ENCODE results near the gene MSI2.

MSI2 gene

GRCh38 chr17:57556977-57557376, 300.7 kb downstream of the MSI2 start:
- H3K27me3 ChIP-seq (ENCODE audit: insufficient read depth, low read depth, severe bottlenecking): no peaks in the 10 kb centered on the region
- no peaks in the 10 kb centered on the region for H3K9me3 ChIP-seq (ENCODE audit: severe bottlenecking)
- H3K36me3 ChIP-seq: peaks cover 54% of the 10 kb centered on the region
- DNase-seq: peak; percentile 72
- H3K27ac ChIP-seq: peak overlapping the region; percentile 92
- TF ChIP-seq, protein P1, sequence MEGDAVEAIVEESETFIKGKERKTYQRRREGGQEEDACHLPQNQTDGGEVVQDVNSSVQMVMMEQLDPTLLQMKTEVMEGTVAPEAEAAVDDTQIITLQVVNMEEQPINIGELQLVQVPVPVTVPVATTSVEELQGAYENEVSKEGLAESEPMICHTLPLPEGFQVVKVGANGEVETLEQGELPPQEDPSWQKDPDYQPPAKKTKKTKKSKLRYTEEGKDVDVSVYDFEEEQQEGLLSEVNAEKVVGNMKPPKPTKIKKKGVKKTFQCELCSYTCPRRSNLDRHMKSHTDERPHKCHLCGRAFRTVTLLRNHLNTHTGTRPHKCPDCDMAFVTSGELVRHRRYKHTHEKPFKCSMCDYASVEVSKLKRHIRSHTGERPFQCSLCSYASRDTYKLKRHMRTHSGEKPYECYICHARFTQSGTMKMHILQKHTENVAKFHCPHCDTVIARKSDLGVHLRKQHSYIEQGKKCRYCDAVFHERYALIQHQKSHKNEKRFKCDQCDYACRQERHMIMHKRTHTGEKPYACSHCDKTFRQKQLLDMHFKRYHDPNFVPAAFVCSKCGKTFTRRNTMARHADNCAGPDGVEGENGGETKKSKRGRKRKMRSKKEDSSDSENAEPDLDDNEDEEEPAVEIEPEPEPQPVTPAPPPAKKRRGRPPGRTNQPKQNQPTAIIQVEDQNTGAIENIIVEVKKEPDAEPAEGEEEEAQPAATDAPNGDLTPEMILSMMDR (IDR thresholded peaks at IDR 0.05; ENCODE audit: low read depth, low read length): no peak
- H3K4me3 ChIP-seq (ENCODE audit: low read depth, low read length): no peak overlapping the region

GRCh38 chr17:57557416-57557815, 301.1 kb downstream of the MSI2 start:
- Histone ChIP-seq H3K27me3 (ENCODE audit: insufficient read depth, low read depth, severe bottlenecking) (no peaks in the 10 kb centered on the region), H3K9me3 (ENCODE audit: severe bottlenecking) (no peaks in the 10 kb centered on the region), H3K4me3 (ENCODE audit: low read depth, low read length) (no peak overlapping the region), H3K36me3 (peaks cover 54% of the 10 kb centered on the region), H3K27ac (peak overlapping the region; percentile 92)
- no peak for DNase-seq
- TF ChIP-seq, protein P1 (IDR thresholded peaks at IDR 0.05; ENCODE audit: low read depth, low read length): no peak

DNA sequence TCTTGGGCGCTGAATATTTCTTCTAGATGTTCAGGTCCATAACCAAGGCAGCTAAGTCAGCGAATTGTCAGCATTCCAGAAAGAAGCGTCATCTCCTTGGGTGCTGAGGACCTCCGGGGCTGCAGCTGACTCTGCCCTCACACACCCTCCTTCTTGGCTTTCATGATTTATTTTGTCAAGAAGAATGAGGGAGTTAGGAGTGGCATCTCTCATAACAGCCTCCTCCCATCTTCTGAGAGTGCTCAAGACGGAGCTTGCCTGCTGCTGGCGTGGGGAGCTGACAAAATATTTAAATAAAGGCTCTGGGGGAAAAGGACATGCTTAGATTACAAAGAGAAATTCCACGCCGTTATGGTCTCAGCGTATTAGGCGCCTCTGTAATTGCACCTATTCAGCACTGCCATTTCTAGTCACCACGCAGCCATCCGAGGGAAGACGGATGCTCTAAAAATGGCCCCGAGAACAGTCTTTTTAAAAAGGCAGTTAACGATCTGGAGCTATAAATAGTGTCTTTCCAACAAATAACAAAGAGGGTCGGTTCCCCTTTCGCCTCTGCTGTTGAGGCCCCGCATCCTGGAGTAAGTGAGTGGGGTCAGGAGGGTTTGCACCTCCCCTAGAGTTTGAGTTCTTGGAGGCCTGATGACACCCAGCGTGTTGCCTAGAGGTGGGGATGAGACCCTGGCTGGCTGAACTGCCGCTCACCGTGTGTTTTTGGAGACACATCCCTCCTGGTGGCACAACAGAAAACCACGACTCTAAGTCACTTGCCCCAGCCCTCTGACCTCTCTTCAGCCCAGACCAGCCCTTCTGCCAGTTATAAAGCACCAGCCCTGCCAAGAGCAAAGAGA, 301.7 kb downstream of the MSI2 start:
- DNase-seq: no peak
- Histone ChIP-seq H3K9me3 (ENCODE audit: severe bottlenecking) (no peaks in the 10 kb centered on the region), H3K27me3 (ENCODE audit: insufficient read depth, low read depth, severe bottlenecking) (no peaks in the 10 kb centered on the region), H3K4me3 (ENCODE audit: low read depth, low read length) (no peak overlapping the region), H3K36me3 (peaks cover 54% of the 10 kb centered on the region), H3K27ac (peak overlapping the region; percentile 92)
- TF ChIP-seq, protein P1 (IDR thresholded peaks at IDR 0.05; ENCODE audit: low read depth, low read length): no peak

DNA sequence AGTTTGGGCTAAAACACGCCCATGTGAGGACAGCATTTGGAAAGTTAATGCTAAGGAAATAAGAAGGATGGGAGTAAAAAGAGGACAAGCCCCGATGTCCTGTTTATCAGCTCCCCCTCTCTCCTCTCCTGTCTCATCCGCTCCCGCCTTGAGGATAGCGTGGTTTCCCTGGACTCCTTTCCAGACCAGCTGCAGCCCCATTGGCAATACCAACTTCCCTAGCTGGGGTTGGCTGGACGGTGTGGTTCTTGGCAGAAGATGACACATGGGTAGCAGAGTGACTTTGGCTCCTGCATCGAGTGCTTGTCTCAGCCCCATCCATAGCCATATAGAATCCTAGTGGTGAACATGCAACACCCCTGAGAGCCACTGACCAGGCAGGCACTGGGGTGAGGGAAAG, 302.9 kb downstream of the MSI2 start:
- Histone ChIP-seq H3K27me3 (ENCODE audit: insufficient read depth, low read depth, severe bottlenecking) (no peaks in the 10 kb centered on the region), H3K4me3 (ENCODE audit: low read depth, low read length) (no peak overlapping the region), H3K36me3 (peaks cover 54% of the 10 kb centered on the region), H3K27ac (no peak overlapping the region), H3K9me3 (ENCODE audit: severe bottlenecking) (no peaks in the 10 kb centered on the region)
- TF ChIP-seq, protein P1 (IDR thresholded peaks at IDR 0.05; ENCODE audit: low read depth, low read length): no peak
- no peak for DNase-seq

GRCh38 chr17:57559634-57560318, 303.5 kb downstream of the MSI2 start:
- TF ChIP-seq, protein P1 (IDR thresholded peaks at IDR 0.05; ENCODE audit: low read depth, low read length): no peak
- no peak overlapping the region for H3K27ac ChIP-seq

More at GRCh38 chr17:57559634-57560318, 303.5 kb downstream of the MSI2 start:
- Histone ChIP-seq H3K4me3 (ENCODE audit: low read depth, low read length) (no peak overlapping the region), H3K36me3 (peaks cover 58% of the 10 kb centered on the region), H3K9me3 (ENCODE audit: severe bottlenecking) (no peaks in the 10 kb centered on the region), H3K27me3 (ENCODE audit: insufficient read depth, low read depth, severe bottlenecking) (no peaks in the 10 kb centered on the region)
- DNase-seq: no peak
